AG09309 (cell line): ENCODE results near the gene YTHDC2.

Experiments
- DNase-seq: peaks from one replicate; pipeline ENCODE4 v3.0.0-alpha.2; 2010; ENCODE audit warnings: low read depth
- H3K4me3 ChIP-seq: 2 replicates; pipeline ENCODE4 v1.5.1; 2011; ENCODE audit warnings: mild to moderate bottlenecking, low read depth, low read length, moderate library complexity; ENCODE audit not compliant: control insufficient read depth
- CTCF ChIP-seq: IDR thresholded peaks from 2 replicates; pipeline ENCODE4 v1.5.1; 2011; ENCODE audit warnings: mild to moderate bottlenecking, low read depth, low read length, inconsistent platforms; ENCODE audit not compliant: insufficient read depth, control insufficient read depth; ENCODE audit errors: missing control alignments

Gene YTHDC2

DNA sequence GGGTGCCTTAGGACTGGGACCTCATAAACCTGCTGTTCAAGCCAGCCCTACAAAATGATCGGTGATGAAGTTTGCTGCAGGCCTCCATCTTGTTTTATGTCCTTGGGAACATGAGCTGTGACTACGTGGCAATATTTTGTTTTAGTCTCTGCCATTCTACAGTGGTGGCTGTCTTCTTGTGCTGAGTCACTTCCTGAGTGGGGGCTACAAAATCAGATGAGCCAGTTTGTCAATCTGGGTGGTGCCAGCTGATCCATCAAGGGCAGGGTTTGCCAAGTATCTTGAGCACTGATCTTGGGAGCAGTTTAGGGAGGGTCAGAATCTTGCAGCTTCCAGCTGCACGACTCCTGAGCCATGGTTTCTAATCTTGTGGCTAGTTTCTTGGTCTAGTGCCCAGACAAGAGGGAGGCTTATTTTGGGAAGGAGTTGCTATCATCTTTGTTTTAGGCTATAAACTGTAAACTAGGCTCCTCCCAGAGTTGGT lies 94.7 kb downstream of the YTHDC2 start:
- no peak overlapping the region for H3K4me3 ChIP-seq
- no peak for DNase-seq
- TF ChIP-seq CTCF: no peak

- no peak for DNase-seq
- no peak overlapping the region for H3K4me3 ChIP-seq
- TF ChIP-seq CTCF: peak; percentile 40
Measured at GRCh38 chr5:113612060-113612496, 98.6 kb downstream of the YTHDC2 start.

- H3K4me3 ChIP-seq: no peak overlapping the region
- no peak for DNase-seq
- no peak for TF ChIP-seq CTCF
Measured at GRCh38 chr5:113614191-113614590, 100.7 kb downstream of the YTHDC2 start.

DNA sequence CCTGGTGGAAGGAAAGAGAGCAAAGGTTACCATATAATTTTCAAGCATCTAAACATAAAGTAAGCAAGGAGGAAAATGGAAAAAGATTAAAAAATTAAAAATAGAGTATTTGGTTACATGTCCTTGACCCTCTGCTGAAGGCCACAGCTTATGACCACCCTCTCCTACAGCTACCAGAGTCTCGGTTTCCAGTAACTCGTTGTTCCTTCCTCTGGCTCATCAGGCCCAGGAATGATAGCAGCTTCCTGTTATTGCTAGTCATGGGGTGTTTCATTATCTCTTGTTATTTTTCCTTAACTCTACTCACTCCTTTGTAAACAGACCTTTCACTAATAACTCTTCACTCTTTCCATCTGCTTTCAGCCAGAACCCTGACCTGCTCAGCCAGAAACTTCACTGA lies 102.2 kb downstream of the YTHDC2 start:
- DNase-seq: no peak
- H3K4me3 ChIP-seq: no peak overlapping the region
- no peak for TF ChIP-seq CTCF

DNA sequence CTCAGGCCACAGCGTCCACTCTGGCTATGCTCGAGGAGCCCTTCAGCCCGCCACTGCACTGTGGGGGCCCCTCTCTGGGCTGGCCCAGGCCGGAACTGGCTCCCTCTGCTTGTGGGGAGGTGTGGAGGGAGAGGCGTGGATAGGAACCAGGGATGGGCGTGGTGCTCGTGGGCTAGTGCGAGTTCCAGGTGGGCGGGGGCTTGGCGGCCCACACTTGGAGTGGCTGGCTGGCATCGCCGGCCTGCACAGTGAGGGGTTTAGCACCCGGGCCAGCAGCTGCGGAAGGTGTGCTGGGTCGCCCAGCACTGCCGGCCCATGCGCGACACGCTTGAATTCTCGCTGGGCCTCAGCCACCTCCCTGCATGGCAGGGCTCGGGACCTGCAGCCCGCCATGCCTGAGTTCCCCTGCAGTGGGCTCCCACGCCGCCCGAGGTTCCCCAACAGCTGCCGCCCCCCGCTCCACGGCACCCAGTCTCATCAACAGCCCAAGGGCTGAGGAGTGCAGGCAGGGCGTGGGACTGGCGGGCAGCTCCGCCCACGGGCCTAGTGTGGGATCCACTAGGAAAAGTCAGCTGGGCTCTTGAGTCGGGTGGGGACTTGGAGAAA lies 103.8 kb downstream of the YTHDC2 start:
- DNase-seq: no peak
- H3K4me3 ChIP-seq: no peak overlapping the region
- no peak for TF ChIP-seq CTCF

DNA sequence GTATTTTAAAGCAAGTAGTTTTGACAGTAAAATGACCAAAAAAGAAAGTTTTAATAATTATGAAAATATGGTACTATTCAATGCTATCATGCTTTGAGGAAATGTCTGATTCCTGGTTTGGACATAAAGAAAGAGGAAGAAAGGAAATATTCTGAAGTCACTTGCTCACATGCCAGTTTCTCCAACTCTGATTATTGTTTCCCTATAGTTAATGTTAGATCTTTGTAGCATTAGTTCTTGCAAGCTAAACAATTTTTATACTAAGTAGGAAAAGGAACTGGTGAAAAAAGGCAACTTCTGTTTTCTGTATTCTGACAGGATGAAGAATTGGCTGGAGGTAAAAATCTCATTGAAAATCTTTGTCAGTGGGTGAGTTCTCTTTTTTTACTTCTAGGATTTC lies 119.5 kb downstream of the YTHDC2 start:
- no peak for DNase-seq
- TF ChIP-seq CTCF: no peak
- H3K4me3 ChIP-seq: no peak overlapping the region
